DND-41 (cell line): ENCODE measurements around the gene CERCAM.

Source experiments
- EZH2 ChIP-seq: IDR thresholded peaks from 3 replicates; pipeline ENCODE4 v1.6.1; 2012; ENCODE audit warnings: borderline replicate concordance, low read depth, mild to moderate bottlenecking, moderate library complexity, low read length, inconsistent platforms; ENCODE audit not compliant: severe bottlenecking
- TF ChIP-seq, protein P1 (sequence below): IDR thresholded peaks from 2 replicates; pipeline ENCODE4 v1.5.1; 2012; ENCODE audit warnings: borderline replicate concordance, low read length, moderate library complexity, mild to moderate bottlenecking; ENCODE audit not compliant: poor library complexity, severe bottlenecking; ENCODE audit errors: extremely low read depth

DNA sequence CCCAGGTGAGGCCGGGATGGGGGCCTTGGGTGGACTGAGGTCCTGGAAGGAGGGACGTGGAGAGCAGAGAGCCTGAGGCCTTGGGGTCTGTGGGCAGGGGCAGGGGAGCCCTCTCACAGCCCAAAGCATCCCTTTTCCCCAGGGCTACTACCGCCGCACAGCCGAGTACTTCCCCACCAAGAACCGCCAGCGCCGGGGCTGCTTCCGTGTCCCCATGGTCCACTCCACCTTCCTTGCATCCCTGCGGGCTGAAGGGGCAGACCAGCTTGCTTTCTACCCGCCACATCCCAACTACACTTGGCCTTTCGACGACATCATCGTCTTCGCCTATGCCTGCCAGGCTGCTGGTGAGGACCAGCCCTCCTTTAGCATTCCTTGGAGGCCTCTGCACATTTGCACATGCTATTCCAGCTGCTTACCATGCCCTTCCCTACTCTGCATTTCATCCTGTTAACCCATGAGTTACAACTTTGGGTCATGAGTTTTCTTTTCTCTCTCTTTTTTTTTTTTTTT is 3.7 kb downstream of the CERCAM start:
- TF ChIP-seq, protein P1, sequence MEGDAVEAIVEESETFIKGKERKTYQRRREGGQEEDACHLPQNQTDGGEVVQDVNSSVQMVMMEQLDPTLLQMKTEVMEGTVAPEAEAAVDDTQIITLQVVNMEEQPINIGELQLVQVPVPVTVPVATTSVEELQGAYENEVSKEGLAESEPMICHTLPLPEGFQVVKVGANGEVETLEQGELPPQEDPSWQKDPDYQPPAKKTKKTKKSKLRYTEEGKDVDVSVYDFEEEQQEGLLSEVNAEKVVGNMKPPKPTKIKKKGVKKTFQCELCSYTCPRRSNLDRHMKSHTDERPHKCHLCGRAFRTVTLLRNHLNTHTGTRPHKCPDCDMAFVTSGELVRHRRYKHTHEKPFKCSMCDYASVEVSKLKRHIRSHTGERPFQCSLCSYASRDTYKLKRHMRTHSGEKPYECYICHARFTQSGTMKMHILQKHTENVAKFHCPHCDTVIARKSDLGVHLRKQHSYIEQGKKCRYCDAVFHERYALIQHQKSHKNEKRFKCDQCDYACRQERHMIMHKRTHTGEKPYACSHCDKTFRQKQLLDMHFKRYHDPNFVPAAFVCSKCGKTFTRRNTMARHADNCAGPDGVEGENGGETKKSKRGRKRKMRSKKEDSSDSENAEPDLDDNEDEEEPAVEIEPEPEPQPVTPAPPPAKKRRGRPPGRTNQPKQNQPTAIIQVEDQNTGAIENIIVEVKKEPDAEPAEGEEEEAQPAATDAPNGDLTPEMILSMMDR, result no peak
- TF ChIP-seq EZH2, result no peak
